Nephron progenitor cell (in vitro differentiated cells): ENCODE measurements around the gene SYNM.
A peak's percentile ranks its signal among the peaks of the same experiment; 100 is the strongest.

ENCODE experiments used
- DNase-seq: peaks from one replicate; pipeline ENCODE4 v3.0.0; 2021
- H3K27ac Mint-ChIP-seq: 2 replicates; pipeline ENCODE4 v1.8.0; 2021; ENCODE audit warnings: mild to moderate bottlenecking, moderate library complexity, mixed read lengths
- H3K27me3 Mint-ChIP-seq: 2 replicates; pipeline ENCODE4 v1.8.0; 2021; ENCODE audit warnings: mild to moderate bottlenecking, low read depth, mixed read lengths; ENCODE audit not compliant: poor library complexity
- H3K36me3 Mint-ChIP-seq: 2 replicates; pipeline ENCODE4 v1.8.0; 2021; ENCODE audit warnings: low read depth, mixed read lengths
- H3K4me1 Mint-ChIP-seq: 2 replicates; pipeline ENCODE4 v1.8.0; 2021; ENCODE audit warnings: mixed read lengths
- H3K4me3 Mint-ChIP-seq: 2 replicates; pipeline ENCODE4 v1.8.0; 2021; ENCODE audit warnings: mild to moderate bottlenecking, moderate library complexity, mixed read lengths
- H3K9me3 Mint-ChIP-seq: 2 replicates; pipeline ENCODE4 v1.8.0; 2021; ENCODE audit warnings: mild to moderate bottlenecking, moderate library complexity, mixed read lengths
- TF ChIP-seq, protein P1 (sequence below): fragments of 200-600 bp; sonication (generic); IDR thresholded peaks from 2 replicates; pipeline ENCODE4 v1.5.0; 2021; ENCODE audit warnings: antibody characterized with exemption

Gene SYNM

DNA sequence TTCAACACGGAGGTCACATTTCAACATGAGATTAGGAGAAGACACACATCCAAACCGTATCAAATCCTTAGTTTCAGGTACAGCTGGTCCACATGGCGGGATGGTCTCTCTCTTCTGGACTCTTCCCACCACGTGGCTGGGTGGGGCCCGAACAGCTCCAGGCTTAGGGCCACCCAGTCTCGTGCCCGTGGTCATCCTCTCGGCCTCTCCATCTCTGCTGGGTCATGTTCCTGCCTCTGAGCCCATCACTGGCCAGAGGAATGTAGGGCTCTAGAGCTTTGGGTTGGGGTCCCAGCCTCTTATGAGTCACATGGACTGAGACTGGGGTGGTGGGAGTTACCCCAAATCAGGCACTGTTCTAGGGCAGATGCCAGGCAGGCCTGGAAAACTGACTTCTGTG lies 12.2 kb downstream of the SYNM start:
- peaks cover 11% of the 10 kb centered on the region for H3K36me3 Mint-ChIP-seq
- no peaks in the 10 kb centered on the region for H3K9me3 Mint-ChIP-seq
- H3K27me3 Mint-ChIP-seq: peaks cover 12% of the 10 kb centered on the region
- no peak overlapping the region for H3K27ac Mint-ChIP-seq
- H3K4me3 Mint-ChIP-seq: no peak overlapping the region
- peaks cover 23% of the 10 kb centered on the region for H3K4me1 Mint-ChIP-seq
- TF ChIP-seq, protein P1, sequence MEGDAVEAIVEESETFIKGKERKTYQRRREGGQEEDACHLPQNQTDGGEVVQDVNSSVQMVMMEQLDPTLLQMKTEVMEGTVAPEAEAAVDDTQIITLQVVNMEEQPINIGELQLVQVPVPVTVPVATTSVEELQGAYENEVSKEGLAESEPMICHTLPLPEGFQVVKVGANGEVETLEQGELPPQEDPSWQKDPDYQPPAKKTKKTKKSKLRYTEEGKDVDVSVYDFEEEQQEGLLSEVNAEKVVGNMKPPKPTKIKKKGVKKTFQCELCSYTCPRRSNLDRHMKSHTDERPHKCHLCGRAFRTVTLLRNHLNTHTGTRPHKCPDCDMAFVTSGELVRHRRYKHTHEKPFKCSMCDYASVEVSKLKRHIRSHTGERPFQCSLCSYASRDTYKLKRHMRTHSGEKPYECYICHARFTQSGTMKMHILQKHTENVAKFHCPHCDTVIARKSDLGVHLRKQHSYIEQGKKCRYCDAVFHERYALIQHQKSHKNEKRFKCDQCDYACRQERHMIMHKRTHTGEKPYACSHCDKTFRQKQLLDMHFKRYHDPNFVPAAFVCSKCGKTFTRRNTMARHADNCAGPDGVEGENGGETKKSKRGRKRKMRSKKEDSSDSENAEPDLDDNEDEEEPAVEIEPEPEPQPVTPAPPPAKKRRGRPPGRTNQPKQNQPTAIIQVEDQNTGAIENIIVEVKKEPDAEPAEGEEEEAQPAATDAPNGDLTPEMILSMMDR: no peak
- DNase-seq: no peak

DNA sequence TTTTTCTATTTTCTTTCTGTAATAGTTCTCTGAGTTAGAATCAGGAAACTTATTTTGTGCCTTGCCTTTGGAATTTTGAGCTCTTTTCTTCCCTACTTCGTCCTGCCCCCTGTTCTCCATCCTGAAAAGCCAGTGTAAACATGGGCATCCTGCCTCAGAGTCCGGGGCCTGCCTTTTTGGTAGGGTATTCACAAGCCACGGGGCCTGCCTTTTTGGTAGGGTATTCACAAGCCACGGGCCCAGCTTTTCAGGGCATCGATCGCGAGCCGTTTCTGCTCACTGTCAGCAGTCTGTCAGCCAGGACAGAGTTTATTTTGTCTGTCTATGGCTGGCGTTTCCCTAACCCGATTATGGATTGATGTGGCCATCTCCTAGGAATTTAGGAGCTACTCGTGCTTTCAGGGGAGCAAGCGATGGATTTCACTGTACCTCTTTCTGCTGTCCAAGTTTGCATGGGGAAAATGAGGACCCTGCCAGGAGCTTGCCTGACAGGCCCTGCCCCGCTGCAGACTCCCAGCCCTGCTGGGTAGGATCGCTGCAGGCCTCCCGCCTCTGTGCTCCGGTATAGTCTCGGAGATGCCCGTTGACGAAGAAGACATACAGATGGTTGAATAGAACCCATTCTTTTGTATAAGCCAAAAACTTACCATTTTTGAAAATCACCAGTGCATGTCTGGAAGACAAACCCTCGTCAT lies 12.8 kb downstream of the SYNM start:
- TF ChIP-seq, protein P1: no peak
- Mint-ChIP-seq H3K9me3 (no peaks in the 10 kb centered on the region), H3K4me1 (peaks cover 23% of the 10 kb centered on the region), H3K36me3 (peaks cover 11% of the 10 kb centered on the region), H3K27ac (no peak overlapping the region), H3K4me3 (no peak overlapping the region), H3K27me3 (peaks cover 9% of the 10 kb centered on the region)
- no peak for DNase-seq

DNA sequence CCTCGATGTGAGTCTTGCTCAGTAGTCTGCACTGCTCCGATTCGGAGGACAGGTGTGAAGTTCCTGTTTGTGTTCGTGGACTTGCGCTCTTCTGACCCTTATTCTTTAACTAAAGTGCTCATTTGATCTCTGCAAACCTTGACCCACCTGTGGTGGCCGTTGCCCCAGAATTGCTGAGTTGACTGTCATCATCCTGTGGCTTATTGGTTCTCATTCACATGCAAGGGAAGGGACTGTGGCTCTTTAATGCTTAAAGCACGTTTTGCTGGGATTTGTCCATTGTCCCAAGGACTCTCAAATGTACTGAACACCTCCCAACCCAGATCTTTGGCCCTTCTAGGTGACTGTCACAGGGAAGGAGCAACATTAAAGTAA lies 13.4 kb downstream of the SYNM start:
- no peak overlapping the region for H3K27ac Mint-ChIP-seq

DNA sequence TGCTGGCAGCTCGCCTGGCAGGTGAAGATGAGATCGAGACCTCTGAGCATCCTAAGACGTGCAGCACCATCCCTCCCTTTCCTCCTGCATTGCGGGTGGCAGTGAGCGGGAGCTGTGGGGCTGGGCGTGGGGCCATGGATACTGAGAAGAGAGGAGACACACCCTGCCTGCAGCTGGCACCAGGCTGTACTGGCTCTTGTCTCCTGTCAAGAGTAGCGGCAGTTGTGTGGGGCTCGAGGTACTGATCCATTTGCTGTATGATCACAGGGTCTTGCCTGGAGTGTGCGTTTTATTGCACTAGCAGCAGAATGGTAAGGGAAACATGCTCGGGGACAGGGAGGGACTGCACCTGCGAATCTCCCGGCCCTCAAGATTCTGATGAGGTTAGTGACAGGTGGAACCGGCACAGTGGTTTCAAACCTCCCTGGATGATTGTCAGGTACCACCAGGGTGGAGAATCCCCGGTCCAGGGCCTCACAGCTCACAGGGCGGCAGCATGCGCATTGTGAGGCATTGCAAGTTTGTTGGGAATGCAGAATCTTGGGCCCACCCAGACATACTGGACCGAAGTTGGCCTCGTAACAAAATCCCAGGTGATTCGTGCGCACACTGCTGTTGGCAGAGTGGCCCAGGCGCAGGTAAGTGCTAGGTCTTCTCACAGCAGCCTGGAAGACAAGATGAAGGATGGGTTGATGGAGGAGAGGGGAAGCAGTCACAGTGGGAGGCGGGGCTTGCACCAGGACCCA lies 14.1 kb downstream of the SYNM start:
- no peak overlapping the region for H3K27ac Mint-ChIP-seq
- peaks cover 34% of the 10 kb centered on the region for H3K4me1 Mint-ChIP-seq
- H3K4me3 Mint-ChIP-seq: no peak overlapping the region
- TF ChIP-seq, protein P1: no peak
- H3K9me3 Mint-ChIP-seq: no peaks in the 10 kb centered on the region
- DNase-seq: no peak
- H3K27me3 Mint-ChIP-seq: peaks cover 5% of the 10 kb centered on the region
- H3K36me3 Mint-ChIP-seq: peaks cover 11% of the 10 kb centered on the region

More for the DNA sequence above, 13.4 kb downstream of the SYNM start:
- Mint-ChIP-seq H3K4me3 (no peak overlapping the region), H3K9me3 (no peaks in the 10 kb centered on the region), H3K27me3 (peaks cover 9% of the 10 kb centered on the region), H3K4me1 (peaks cover 27% of the 10 kb centered on the region), H3K36me3 (peaks cover 11% of the 10 kb centered on the region)
- TF ChIP-seq, protein P1: no peak
- DNase-seq: no peak

DNA sequence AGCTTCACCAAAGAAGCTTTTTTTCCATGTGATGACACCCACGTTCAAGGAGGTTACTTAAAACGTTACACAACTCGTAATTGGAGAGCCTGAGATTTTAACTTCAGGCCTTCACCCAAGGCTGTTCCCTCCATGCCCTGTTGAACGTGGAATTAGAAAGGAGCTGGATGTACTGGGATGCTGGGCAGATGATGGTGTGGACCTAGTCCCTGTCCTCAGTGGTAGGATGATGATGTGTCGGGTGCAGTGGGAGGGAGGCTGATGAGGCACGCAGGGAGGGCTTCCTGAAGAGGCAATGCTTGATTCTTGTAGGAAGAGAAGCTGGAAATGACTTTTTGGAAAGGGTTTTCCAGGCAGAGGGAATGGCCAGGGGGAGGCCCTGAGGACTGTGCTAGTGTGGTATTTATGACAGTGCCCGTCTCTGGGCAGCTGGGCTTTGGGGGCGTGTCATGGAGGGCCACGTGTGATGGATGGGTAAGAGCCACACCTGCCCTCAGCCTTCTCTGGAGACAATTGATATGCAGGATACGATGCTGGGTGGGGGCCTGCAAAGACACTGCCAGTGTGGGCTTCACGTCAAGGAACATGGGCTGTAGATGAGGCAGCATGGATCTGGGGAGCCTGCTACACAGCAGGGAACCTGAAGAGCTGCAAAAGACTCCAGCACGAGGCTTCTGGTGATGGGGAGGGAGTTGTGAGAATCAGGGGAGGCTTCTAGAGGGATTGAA lies 15.3 kb downstream of the SYNM start:
- H3K4me3 Mint-ChIP-seq: peak overlapping the region; percentile 28
- H3K4me1 Mint-ChIP-seq: peaks cover 47% of the 10 kb centered on the region
- TF ChIP-seq, protein P1: no peak
- H3K27me3 Mint-ChIP-seq: no peaks in the 10 kb centered on the region
- no peak for DNase-seq
- H3K36me3 Mint-ChIP-seq: peaks cover 11% of the 10 kb centered on the region
- H3K27ac Mint-ChIP-seq: peak overlapping the region; percentile 51
- no peaks in the 10 kb centered on the region for H3K9me3 Mint-ChIP-seq
